Natural killer cell treated with Interleukin-12 subunit alpha and Interleukin-12 subunit beta and Interleukin-15 and Interleukin-18, amount 100 ng/mL, for 72 hours (primary cell): ENCODE measurements around the gene DNASE2. TPM values are rescaled to one million over a fixed set of nuclear protein-coding genes. Genes with fewer than 3 reads are reported as not detected.

Source experiments
- total RNA-seq, 2 donors: library from RNA; stranded (reverse); gene quantifications; one replicate each; pipeline ENCODE4 v1.2.3, GENCODE V29; 2022

Gene DNASE2
- total RNA-seq, 2 donors from 2014 or later: 30.3 to 32.7 TPM

Other genes starting within 250 kb of the DNASE2 start
- 100 to 1,000 TPM; 135 to 199 TPM for gene MAN2B1, start 214.7 kb downstream of the DNASE2 start, total RNA-seq
- 10 to 100 TPM; 18.6 to 25.1 TPM for gene WDR83, start 214.6 kb downstream of the DNASE2 start, total RNA-seq
- 100 to 1,000 TPM; 127 to 148 TPM for gene DHPS, start 199.6 kb downstream of the DNASE2 start, total RNA-seq
- gene GNG14, start 193.5 kb downstream of the DNASE2 start, total RNA-seq: not detected
- 10 to 100 TPM in 1 of 2 donors, 1 to 10 TPM in 1; 5.6 to 15.4 TPM for gene FBXW9, start 184.8 kb downstream of the DNASE2 start, total RNA-seq
- gene TNPO2, start 157.5 kb downstream of the DNASE2 start, total RNA-seq: 100 to 1,000 TPM in 1 of 2 donors, 10 to 100 TPM in 1; 76.9 to 229 TPM
- gene TRIR, start 146.8 kb downstream of the DNASE2 start, total RNA-seq: 100 to 1,000 TPM; 154 to 196 TPM
- gene GET3, start 144.0 kb downstream of the DNASE2 start, total RNA-seq: 10 to 100 TPM; 48.9 to 70.8 TPM
- not detected for gene BEST2, start 129.7 kb downstream of the DNASE2 start, total RNA-seq
- gene HOOK2, start 105.9 kb downstream of the DNASE2 start, total RNA-seq: 10 to 100 TPM; 19.5 to 20.7 TPM
- gene JUNB, start 90.0 kb downstream of the DNASE2 start, total RNA-seq: 100 to 1,000 TPM; 252 to 329 TPM
- gene PRDX2, start 79.6 kb downstream of the DNASE2 start, total RNA-seq: 100 to 1,000 TPM; 150 to 226 TPM
- 10 to 100 TPM in 1 of 2 donors, 1 to 10 TPM in 1; 8.7 to 19.5 TPM for gene THSD8, start 79.4 kb downstream of the DNASE2 start, total RNA-seq
- gene RNASEH2A, start 74.9 kb downstream of the DNASE2 start, total RNA-seq: 10 to 100 TPM; 20.8 to 63.5 TPM
- gene RTBDN, start 46.9 kb downstream of the DNASE2 start, total RNA-seq: not detected
- under 1 TPM in 1 of 2 donors, not detected in 1; 0.31 TPM for gene MAST1, start 42.9 kb downstream of the DNASE2 start, total RNA-seq
- under 1 TPM; 0.52 to 0.89 TPM for gene KLF1, start 5.8 kb upstream of the DNASE2 start, total RNA-seq
- gene GCDH, start 9.7 kb upstream of the DNASE2 start, total RNA-seq: 10 to 100 TPM; 41.5 to 77.2 TPM
- gene SYCE2, start 37.8 kb upstream of the DNASE2 start, total RNA-seq: 1 to 10 TPM in 1 of 2 donors, under 1 TPM in 1; 0.78 to 1.1 TPM
- 100 to 1,000 TPM; 130 to 196 TPM for gene FARSA, start 52.3 kb upstream of the DNASE2 start, total RNA-seq
- 1,000 to 10,000 TPM; 1,328 to 1,513 TPM for gene CALR, start 57.2 kb upstream of the DNASE2 start, total RNA-seq
- gene RAD23A, start 64.4 kb upstream of the DNASE2 start, total RNA-seq: 100 to 1,000 TPM; 112 to 148 TPM
- 10 to 100 TPM; 15.9 to 32.3 TPM for gene GADD45GIP1, start 75.8 kb upstream of the DNASE2 start, total RNA-seq
- gene DAND5, start 88.1 kb upstream of the DNASE2 start, total RNA-seq: not detected
- under 1 TPM; 0.31 to 0.89 TPM for gene NFIX, start 114.0 kb upstream of the DNASE2 start, total RNA-seq
- gene LYL1, start 221.4 kb upstream of the DNASE2 start, total RNA-seq: 1 to 10 TPM in 1 of 2 donors, under 1 TPM in 1; 0.86 to 1.4 TPM
- gene TRMT1, start 235.3 kb upstream of the DNASE2 start, total RNA-seq: 100 to 1,000 TPM in 1 of 2 donors, 10 to 100 TPM in 1; 54.6 to 120 TPM
- 100 to 1,000 TPM; 129 to 138 TPM for gene NACC1, start 236.8 kb upstream of the DNASE2 start, total RNA-seq